ENCODE data around the gene FOCAD. TPM values are rescaled to one million over a fixed set of nuclear protein-coding genes. Genes with fewer than 3 reads are reported as not detected.
"Not testable (repeated sequence)": the region's sequence is repeated elsewhere in the genome, so short reads cannot be mapped to it uniquely, and the experiment has no call there.

FOCAD gene
- total and polyA plus RNA-seq, 2 donors (not counting 1 experiment from before 2014, with no cell fraction given), result 4.0 to 10.1 TPM

DNA sequence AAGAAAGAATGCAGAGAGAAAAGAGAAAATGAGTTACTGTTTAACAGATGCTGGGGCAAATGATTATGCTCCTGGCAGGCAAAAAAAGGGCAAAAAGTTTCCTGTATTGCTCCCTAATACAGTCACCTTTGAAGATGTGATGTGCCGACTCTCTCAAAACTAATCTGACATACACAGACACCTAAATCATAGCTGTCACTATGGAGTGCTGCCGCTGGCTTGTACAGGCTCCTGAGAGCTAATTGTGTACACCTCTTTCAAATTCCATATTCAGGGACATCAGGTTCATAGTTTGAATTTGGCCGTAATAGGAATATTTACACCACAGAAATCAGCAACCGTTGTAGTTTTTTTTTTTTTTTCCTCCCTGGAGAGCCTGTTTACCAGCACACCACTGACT, 12.4 kb upstream of the FOCAD start:
- no peak overlapping the region for H2AFZ ChIP-seq (ENCODE audit: insufficient read depth, low read depth, low read length, poor library complexity, severe bottlenecking)
- no peak overlapping the region for H3K4me3 Mint-ChIP-seq
- H3K27me3 ChIP-seq (replicated peaks in 1 of 4; ENCODE audit: control extremely low read depth in 1 of 4, control insufficient read depth in 3 of 4, insufficient read depth in 4 of 4, low read length in 3 of 4), result no peaks in the 10 kb centered on the region
- intact Hi-C loops (cut with micrococcal nuclease), result no loop called here
- H3K9me3 Mint-ChIP-seq (ENCODE audit: insufficient read depth), result no peaks in the 10 kb centered on the region
- H3K4me3 ChIP-seq (ENCODE audit: control extremely low read depth in 1 of 5, extremely low read depth in 1 of 5, insufficient read depth in 1 of 5, low read depth in 2 of 5, low read length in 4 of 5), result no peak overlapping the region
- H3K4me2 ChIP-seq (replicated peaks; ENCODE audit: low read depth, low read length, poor library complexity, severe bottlenecking), result no peak overlapping the region
- H3K4me1 Mint-ChIP-seq, result no peaks in the 10 kb centered on the region
- POLR2A ChIA-PET, result no interaction called here
- DNase-seq, result no peak
- H3K27me3 Mint-ChIP-seq, result peaks cover 8% of the 10 kb centered on the region
- H3K79me2 ChIP-seq (ENCODE audit: control insufficient read depth, insufficient read depth, low read length), result no peaks in the 10 kb centered on the region
- CTCF ChIA-PET, result no interaction called here
- H3K27ac ChIP-seq (ENCODE audit: low read length in 2 of 2), result no peak overlapping the region
- TF ChIP-seq EZH2 (IDR thresholded peaks at IDR 0.05; ENCODE audit: borderline replicate concordance, insufficient read depth, low read depth, low read length, poor library complexity, severe bottlenecking), result no peak
- TF ChIP-seq, protein P1, sequence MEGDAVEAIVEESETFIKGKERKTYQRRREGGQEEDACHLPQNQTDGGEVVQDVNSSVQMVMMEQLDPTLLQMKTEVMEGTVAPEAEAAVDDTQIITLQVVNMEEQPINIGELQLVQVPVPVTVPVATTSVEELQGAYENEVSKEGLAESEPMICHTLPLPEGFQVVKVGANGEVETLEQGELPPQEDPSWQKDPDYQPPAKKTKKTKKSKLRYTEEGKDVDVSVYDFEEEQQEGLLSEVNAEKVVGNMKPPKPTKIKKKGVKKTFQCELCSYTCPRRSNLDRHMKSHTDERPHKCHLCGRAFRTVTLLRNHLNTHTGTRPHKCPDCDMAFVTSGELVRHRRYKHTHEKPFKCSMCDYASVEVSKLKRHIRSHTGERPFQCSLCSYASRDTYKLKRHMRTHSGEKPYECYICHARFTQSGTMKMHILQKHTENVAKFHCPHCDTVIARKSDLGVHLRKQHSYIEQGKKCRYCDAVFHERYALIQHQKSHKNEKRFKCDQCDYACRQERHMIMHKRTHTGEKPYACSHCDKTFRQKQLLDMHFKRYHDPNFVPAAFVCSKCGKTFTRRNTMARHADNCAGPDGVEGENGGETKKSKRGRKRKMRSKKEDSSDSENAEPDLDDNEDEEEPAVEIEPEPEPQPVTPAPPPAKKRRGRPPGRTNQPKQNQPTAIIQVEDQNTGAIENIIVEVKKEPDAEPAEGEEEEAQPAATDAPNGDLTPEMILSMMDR (IDR thresholded peaks at IDR 0.05), result no peak
- no peaks in the 10 kb centered on the region for H3K4me1 ChIP-seq (ENCODE audit: control insufficient read depth in 2 of 2, insufficient read depth in 2 of 2, low read length in 2 of 2)
- H4K20me1 ChIP-seq (ENCODE audit: control insufficient read depth, insufficient read depth, low read length, poor library complexity, severe bottlenecking), result no peaks in the 10 kb centered on the region
- no peaks in the 10 kb centered on the region for H3K36me3 ChIP-seq (replicated peaks in 1 of 2; ENCODE audit: control extremely low read depth in 1 of 2, control insufficient read depth in 1 of 2, extremely low read depth in 1 of 2, insufficient read depth in 2 of 2, low read length in 1 of 2)
- H3K27ac Mint-ChIP-seq, result no peak overlapping the region
- ATAC-seq (ENCODE audit: low read depth), result no peak
- 100% methylated on average over 2 of the region's 4 CpGs for WGBS (ENCODE audit: insufficient coverage)
- H3K9me3 ChIP-seq (ENCODE audit: control extremely low read depth in 1 of 3, control insufficient read depth in 2 of 3, insufficient read depth in 1 of 3, low read length in 2 of 3), result no peaks in the 10 kb centered on the region
- no peak overlapping the region for H3K9ac ChIP-seq (ENCODE audit: low read length)

DNA sequence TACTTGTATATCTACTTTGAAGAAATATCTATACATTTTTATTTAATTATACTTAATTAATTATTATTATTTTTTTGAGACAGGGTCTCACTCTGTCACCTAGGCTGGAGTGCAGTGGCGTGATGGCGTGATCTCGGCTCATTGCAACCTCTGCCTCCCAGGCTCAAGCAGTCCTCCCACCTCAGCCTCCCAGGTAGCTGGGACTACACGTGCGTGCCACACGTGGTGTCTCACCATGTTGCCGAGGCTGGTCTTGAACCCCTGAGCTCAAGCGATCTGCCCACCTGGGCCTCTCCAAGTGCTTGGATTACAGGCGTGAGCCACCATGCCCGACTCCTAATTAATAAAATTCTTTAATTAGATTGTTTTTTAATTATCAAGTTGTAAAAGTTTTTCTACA, 10.5 kb upstream of the FOCAD start:
- intact Hi-C loops (cut with micrococcal nuclease); H3K9ac ChIP-seq (ENCODE audit: low read length); ATAC-seq (ENCODE audit: low read depth); H3K27me3 Mint-ChIP-seq; H2AFZ ChIP-seq (ENCODE audit: insufficient read depth, low read depth, low read length, poor library complexity, severe bottlenecking); H3K4me2 ChIP-seq (replicated peaks; ENCODE audit: low read depth, low read length, poor library complexity, severe bottlenecking); DNase-seq; H3K4me3 ChIP-seq (ENCODE audit: control extremely low read depth in 1 of 5, extremely low read depth in 1 of 5, insufficient read depth in 1 of 5, low read depth in 2 of 5, low read length in 4 of 5); H3K27me3 ChIP-seq (replicated peaks in 1 of 4; ENCODE audit: control extremely low read depth in 1 of 4, control insufficient read depth in 3 of 4, insufficient read depth in 4 of 4, low read length in 3 of 4); H4K20me1 ChIP-seq (ENCODE audit: control insufficient read depth, insufficient read depth, low read length, poor library complexity, severe bottlenecking); H3K27ac Mint-ChIP-seq; POLR2A ChIA-PET; H3K36me3 ChIP-seq (replicated peaks in 1 of 2; ENCODE audit: control extremely low read depth in 1 of 2, control insufficient read depth in 1 of 2, extremely low read depth in 1 of 2, insufficient read depth in 2 of 2, low read length in 1 of 2); H3K4me1 Mint-ChIP-seq; H3K9me3 Mint-ChIP-seq (ENCODE audit: insufficient read depth); H3K4me1 ChIP-seq (ENCODE audit: control insufficient read depth in 2 of 2, insufficient read depth in 2 of 2, low read length in 2 of 2); H3K27ac ChIP-seq (ENCODE audit: low read length in 2 of 2); H3K79me2 ChIP-seq (ENCODE audit: control insufficient read depth, insufficient read depth, low read length); H3K4me3 Mint-ChIP-seq; H3K9me3 ChIP-seq (ENCODE audit: control extremely low read depth in 1 of 3, control insufficient read depth in 2 of 3, insufficient read depth in 1 of 3, low read length in 2 of 3): not testable (repeated sequence)
- CTCF ChIA-PET, result interaction anchor here (1.1 kb wide), 1 partner anchor 11 kb away, joined by 3 read pairs; the partner anchor contains the start of gene FOCAD
- 97% methylated on average over 3 of the region's 10 CpGs for WGBS (ENCODE audit: insufficient coverage)
